GM12878 (cell line): ENCODE measurements around the gene CNN2. TPM values are rescaled to one million over a fixed set of nuclear protein-coding genes. Genes with fewer than 3 reads are reported as not detected.

Experiments
- ATAC-seq: fragments of 200-7000 bp; cut with Tn5 transposase; 3 replicates; pipeline ENCODE4 v1.9.1; 2020; ENCODE audit warnings: mild to moderate bottlenecking, moderate library complexity
- BruUV-seq: library from RNA; stranded (reverse); fragments of 400-500 nt; replicated peaks from 2 replicates; lab custom pipeline; 2021; lab: Mats Ljungman, UMichigan
- CTCF ChIA-PET: fragments of 300-600 bp; sonication (Branson Sonifier 250); formaldehyde crosslinking; extraction: SDS; loops from one replicate; lab custom pipeline; 2021; ENCODE audit warnings: inconsistent platforms; lab: Yijun Ruan, JAX
- POLR2A ChIA-PET: fragments of 350-600 bp; formaldehyde crosslinking; extraction: SDS; loops from one replicate; lab custom pipeline; 2021; ENCODE audit warnings: inconsistent platforms; lab: Charles Lee
- RAD21 ChIA-PET: fragments of 300-600 bp; sonication (Branson Sonifier 250); formaldehyde crosslinking; loops from one replicate; lab custom pipeline; 2023; ENCODE audit warnings: antibody characterized with exemption; ENCODE audit not compliant: unreplicated experiment; lab: Charles Lee
- SMC1A ChIA-PET: fragments of 300-600 bp; sonication (Branson Sonifier 250); formaldehyde crosslinking; loops from one replicate; lab custom pipeline; 2023; ENCODE audit not compliant: unreplicated experiment, uncharacterized antibody; lab: Charles Lee
- DNase-seq: peaks from one replicate; pipeline ENCODE4 v3.0.0-alpha.2; 2011; ENCODE audit warnings: low read depth, low spot score
- FAIRE-seq: peaks from 3 replicates; lab custom pipeline; 2011; peaks lifted over from hg19 to GRCh38; lab: Jason Lieb, UNC
- H2AFZ ChIP-seq: 2 replicates; pipeline ENCODE4 v1.6.0; 2011; ENCODE audit warnings: low read depth, low read length, control low read depth; ENCODE audit not compliant: control insufficient read depth
- H3K27ac ChIP-seq: 2 replicates; pipeline ENCODE4 v1.5.1; 2011; ENCODE audit warnings: control low read depth; ENCODE audit not compliant: control insufficient read depth, insufficient read depth
- H3K27me3 ChIP-seq, 2 experiments: replicated peaks in 1 of 2; 2 replicates each; pipeline versions ENCODE4 v1.6.0 to v1.6.1; 2011; ENCODE audit warnings: low read length in 1 of 2; ENCODE audit not compliant: control insufficient read depth in 2 of 2, insufficient read depth in 2 of 2
- H3K36me3 ChIP-seq, 2 experiments: 2 replicates each; pipeline ENCODE4 v1.5.1; 2011; ENCODE audit warnings: low read length in 1 of 2; ENCODE audit not compliant: control insufficient read depth in 2 of 2, insufficient read depth in 2 of 2
- H3K4me1 ChIP-seq: 2 replicates; pipeline ENCODE4 v1.6.1; 2011; ENCODE audit warnings: mild to moderate bottlenecking, low read length, moderate library complexity, mixed read lengths; ENCODE audit not compliant: control insufficient read depth, insufficient read depth
- H3K4me2 ChIP-seq: 2 replicates; pipeline ENCODE4 v1.6.0; 2011; ENCODE audit warnings: control low read depth; ENCODE audit not compliant: control insufficient read depth, insufficient read depth
- H3K4me3 ChIP-seq: fragments of 200-600 bp; sonication (generic); 2 replicates; pipeline ENCODE4 v1.5.1; 2016
- H3K79me2 ChIP-seq: 2 replicates; pipeline ENCODE4 v1.6.0; 2011; ENCODE audit warnings: low read length; ENCODE audit not compliant: control insufficient read depth, insufficient read depth
- H3K9ac ChIP-seq: 2 replicates; pipeline ENCODE4 v1.8.0; 2011; ENCODE audit warnings: low read length, control low read depth, mixed read lengths; ENCODE audit not compliant: control insufficient read depth, insufficient read depth
- H3K9me3 ChIP-seq: replicated peaks from 3 replicates; pipeline ENCODE4 v1.5.1; 2011; ENCODE audit warnings: mild to moderate bottlenecking, low read length; ENCODE audit not compliant: control insufficient read depth, insufficient read depth
- H4K20me1 ChIP-seq: 2 replicates; pipeline ENCODE4 v1.6.0; 2011; ENCODE audit not compliant: control insufficient read depth, insufficient read depth
- NR2C1 ChIP-seq: fragments of 450-650 bp; IDR thresholded peaks from 2 replicates; pipeline ENCODE4 v1.6.1; 2017; ENCODE audit warnings: antibody characterized with exemption, mild to moderate bottlenecking, moderate library complexity
- TARDBP ChIP-seq: IDR thresholded peaks from 2 replicates; pipeline ENCODE4 v1.6.1; 2016; ENCODE audit warnings: borderline replicate concordance
- ZNF217 ChIP-seq: fragments of 450-650 bp; IDR thresholded peaks from 2 replicates; pipeline ENCODE4 v1.6.1; 2017; ENCODE audit warnings: antibody characterized with exemption, mild to moderate bottlenecking
- WGBS: methylation state at CpG from one replicate; pipeline ENCODE4 v1.1.6; 2016; ENCODE audit warnings: low lambda C conversion rate; ENCODE audit not compliant: insufficient replicate concordance, insufficient coverage; ENCODE audit errors: missing lambda C conversion rate; 5-methylcytosine and 5-hydroxymethylcytosine counted together
- in situ Hi-C: fragments of 300-500 bp; cut with MboI; formaldehyde crosslinking; loops from 9 replicates; pipeline ENCODE4 v1.14.3; 2018; ENCODE audit warnings: mixed read lengths
- intact Hi-C: fragments of 100-400 bp; cut with micrococcal nuclease; formaldehyde crosslinking; loops from one replicate; pipeline ENCODE4 v1.14.2; 2022; ENCODE audit not compliant: unreplicated experiment
- polyA plus RNA-seq, 11 experiments: library from polyadenylated mRNA; depleted of rRNA in 4 of 11; unstranded in 6 of 11; stranded (reverse) in 5 of 11; fragments of >200 nt; fragmentation: Nextera tagmentation in 4 of 11; fragmentation: Illumina TruSeq in 1 of 11; extraction: Ambion mirVana in 4 of 11; extraction: Trizol in 1 of 11; gene quantifications; 1 replicate in 1 of 11; 2 replicates in 10 of 11; pipeline versions ENCODE4 v1.2.1 to v1.2.3, GENCODE V29; 2011 to 2016; ENCODE audit warnings: inconsistent platforms in 2 of 11, missing spikeins in 2 of 11, low read depth in 1 of 11
- total RNA-seq, 4 experiments: library from RNA; depleted of rRNA in 3 of 4; stranded (reverse); fragments of >200 nt in 3 of 4; fragmentation: Illumina TruSeq in 1 of 4; extraction: Trizol in 1 of 4; gene quantifications; 2 replicates each; pipeline versions ENCODE4 v1.2.1 to v1.2.3, GENCODE V29; 2013 to 2021

Gene CNN2
- total and polyA plus RNA-seq, 10 of the 15 experiments (the other 5 are each of a cell fraction or from before 2014, with no cell fraction given), result 34.7 to 311 (median 172) TPM

- no peak overlapping the region; the same call in 1 of the 2 replicates for H3K4me2 ChIP-seq
- WGBS, result 93% methylated on average over 34 of the region's 37 CpGs
Observed at GRCh38 chr19:1063909-1064660, 37.7 kb downstream of the CNN2 start.

More at GRCh38 chr19:1063909-1064660, 37.7 kb downstream of the CNN2 start:
- no peak overlapping the region for H3K27ac ChIP-seq
- no peaks in the 10 kb centered on the region for H3K27me3 ChIP-seq
- H3K79me2 ChIP-seq, result peaks cover 18% of the 10 kb centered on the region
- no TSS peak for BruUV-seq
- intact Hi-C loops, result loop anchor here (2.0 kb wide), 1 partner anchor 23 kb away; the partner anchor contains the start of gene ABCA7
- no peak for TF ChIP-seq TARDBP
- no peak for TF ChIP-seq ZNF217
- TF ChIP-seq NR2C1, result no peak
- ChIA-PET RAD21 (interaction anchor here (0.6 to 1.4 kb wide), 10 partner anchors 13 to 70 kb away, joined by 3 to 6 read pairs (median 4); no protein-coding TSS in a partner anchor), SMC1A (interaction anchor here (1.0 to 2.3 kb wide), 4 partner anchors 11 to 49 kb away, joined by 3 to 11 read pairs (median 4); no protein-coding TSS in a partner anchor), POLR2A (interaction anchor here (0.6 to 2.8 kb wide), 11 partner anchors 9 to 149 kb away, joined by 3 to 12 read pairs (median 4); no protein-coding TSS in a partner anchor), CTCF (interaction anchor here (0.9 to 2.2 kb wide), 10 partner anchors 11 to 130 kb away, joined by 3 to 11 read pairs (median 4); partner anchors contain the start of genes ABCA7 and RNU6-2)
- in situ Hi-C loops, result no loop called here
- no peaks in the 10 kb centered on the region for H4K20me1 ChIP-seq
- no peak for DNase-seq
- peaks cover 17% of the 10 kb centered on the region for H3K4me1 ChIP-seq
- no peak overlapping the region for H3K4me3 ChIP-seq
- no peak for FAIRE-seq
- ATAC-seq, result no peak
- no peaks in the 10 kb centered on the region for H3K9me3 ChIP-seq
- H3K9ac ChIP-seq, result no peak overlapping the region
- H2AFZ ChIP-seq, result no peak overlapping the region; the same call in 1 of the 2 replicates
- no peaks in the 10 kb centered on the region for H3K36me3 ChIP-seq
